Stimulated activated CD4-positive, alpha-beta T cell treated with anti-CD3 and anti-CD28 coated beads, Interleukin-12 subunit alpha, Interleukin-12 subunit beta, amount 100 ng/mL, for 24 hours (primary cell): ENCODE measurements around the gene TPR.

Experiments used
- DNase-seq, 2 experiments: peaks; one replicate each; pipeline ENCODE4 v3.0.0-alpha.2; 2020; ENCODE audit warnings: low read depth in 2 of 2

TPR gene

DNA sequence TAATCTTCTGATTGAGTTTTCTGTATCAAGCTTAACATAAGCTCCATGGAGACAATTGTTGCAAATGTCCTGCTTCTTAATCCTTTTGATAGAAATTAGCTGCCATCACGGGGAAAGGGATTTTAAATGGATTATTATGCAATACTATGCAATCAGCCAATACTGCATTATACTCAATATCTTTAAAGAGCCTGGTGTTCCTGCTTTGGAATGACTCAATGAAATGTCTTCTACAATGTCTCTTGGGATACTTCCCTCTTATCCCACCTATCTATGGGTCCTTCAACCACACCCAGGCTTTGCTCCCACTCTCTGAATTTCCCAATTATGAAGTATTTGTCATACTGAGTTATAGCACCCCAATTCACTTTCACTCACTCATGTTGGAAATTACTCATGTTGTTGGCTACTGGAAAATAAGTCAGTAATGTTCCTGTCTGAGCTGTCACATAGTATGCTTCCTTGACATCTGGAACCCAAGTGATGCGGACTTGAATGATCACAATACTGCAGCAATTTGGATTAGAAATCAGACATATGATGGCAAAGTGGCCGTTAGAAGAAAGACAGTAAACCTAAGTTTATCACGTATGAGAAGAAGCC is 85.0 kb downstream of the TPR start:
- DNase-seq, result no peak

DNA sequence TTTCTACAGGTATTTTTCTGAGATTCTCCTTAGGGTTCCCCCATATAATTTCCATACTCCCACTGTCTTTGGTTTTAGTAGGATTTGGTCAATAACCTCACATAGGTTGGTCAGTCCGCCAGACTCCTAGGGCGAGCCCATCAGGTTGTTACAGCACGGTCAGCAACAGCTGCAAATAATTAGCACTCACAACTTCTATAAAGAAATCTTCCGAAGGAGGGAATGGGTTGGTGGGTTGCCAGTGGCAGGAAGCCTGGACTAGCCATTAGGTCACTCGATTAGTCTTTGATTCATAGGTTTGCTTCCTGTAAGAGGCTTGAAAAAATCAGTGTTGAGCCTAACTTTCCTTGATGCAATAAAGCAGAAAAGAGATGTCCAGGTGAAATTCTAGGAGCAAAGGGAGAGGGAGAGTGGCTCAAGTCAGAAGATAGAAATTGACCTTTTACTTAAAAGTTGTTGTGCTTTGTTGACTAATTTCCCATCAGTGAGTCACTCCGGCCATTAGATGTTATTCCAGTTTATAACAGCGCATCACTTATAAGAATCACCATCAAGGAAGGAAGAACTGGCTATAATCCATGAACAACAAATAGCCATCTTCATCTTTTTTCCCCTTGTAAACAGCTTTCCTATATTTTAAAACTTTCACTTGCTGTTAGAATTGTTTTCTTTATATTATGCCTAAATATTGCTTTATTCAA is 88.3 kb downstream of the TPR start:
- DNase-seq, result no peak

DNA sequence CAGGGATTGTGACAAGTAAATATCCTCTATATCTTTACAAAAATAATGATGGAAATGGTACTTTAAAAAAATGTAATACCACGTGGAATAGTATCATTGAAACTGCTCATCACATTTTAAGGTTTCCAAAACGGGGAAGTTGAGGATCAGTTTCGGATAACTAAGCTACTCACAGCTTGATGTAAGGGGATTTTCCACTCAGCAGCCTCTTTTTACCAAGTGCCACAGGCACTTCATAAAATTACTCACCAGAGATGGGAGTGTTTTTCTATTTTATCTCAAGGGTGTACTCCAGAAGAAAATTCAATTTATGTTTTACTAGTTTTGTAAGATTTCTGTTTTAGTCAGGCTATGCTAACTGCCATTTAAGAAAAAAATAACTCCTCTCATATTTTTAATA is 91.7 kb downstream of the TPR start:
- no peak for DNase-seq

DNA sequence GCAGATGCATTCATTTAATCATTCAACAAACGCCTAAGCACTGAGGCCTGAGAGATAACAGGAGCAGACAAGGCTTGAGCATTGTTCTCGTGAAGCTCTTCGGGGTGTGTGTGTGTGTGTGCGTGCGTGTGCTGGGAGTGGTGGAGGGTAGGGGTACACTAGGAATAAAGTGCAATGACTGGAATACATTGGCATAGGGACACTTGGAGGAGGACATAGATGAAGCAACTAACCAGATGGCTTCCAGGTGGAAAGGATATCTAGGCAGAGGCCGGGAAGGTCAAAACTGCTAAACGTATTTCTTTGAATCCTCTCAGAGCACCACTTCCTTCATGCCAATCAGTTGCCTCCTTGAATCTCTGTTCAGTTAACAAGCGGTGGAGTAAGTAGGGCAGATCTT is 92.6 kb downstream of the TPR start:
- DNase-seq, result no peak

DNA sequence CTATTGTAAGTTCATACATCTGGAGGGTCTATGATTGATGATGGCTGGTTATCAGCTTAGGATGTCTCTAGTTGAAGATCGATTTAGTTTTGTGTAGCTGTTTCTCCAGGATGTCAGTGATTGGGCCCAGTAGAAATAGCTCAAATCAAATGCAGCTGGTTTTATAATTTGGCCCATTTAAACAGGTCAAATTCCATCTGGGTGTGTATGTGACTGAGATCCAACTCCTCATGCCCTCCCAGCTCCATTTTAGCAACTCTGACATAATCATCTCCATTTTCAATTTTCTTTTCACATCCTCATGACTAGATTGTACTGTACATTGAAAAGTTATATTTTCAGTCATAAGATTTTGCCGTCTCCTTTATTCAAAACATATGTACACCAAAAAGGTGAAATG is 99.2 kb downstream of the TPR start:
- DNase-seq, result no peak

DNA sequence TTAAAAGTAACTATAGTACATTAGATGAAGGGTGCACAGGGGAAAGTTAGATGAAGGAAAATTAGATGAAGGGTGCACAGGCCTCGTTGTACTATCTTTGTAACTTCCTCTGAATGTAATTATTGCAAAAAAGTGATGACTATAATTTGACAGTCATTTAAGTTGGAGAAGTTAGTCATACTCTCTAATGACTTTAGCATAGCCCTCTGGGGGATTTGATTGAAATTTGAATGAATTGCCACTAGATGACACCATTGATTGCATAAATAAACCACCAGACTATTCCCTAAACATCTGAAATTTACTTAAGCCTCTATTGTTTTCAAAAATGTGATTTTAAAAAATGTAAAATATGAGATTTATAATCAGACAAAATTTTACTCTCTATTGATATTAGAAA is 102.6 kb downstream of the TPR start:
- no peak for DNase-seq

DNA sequence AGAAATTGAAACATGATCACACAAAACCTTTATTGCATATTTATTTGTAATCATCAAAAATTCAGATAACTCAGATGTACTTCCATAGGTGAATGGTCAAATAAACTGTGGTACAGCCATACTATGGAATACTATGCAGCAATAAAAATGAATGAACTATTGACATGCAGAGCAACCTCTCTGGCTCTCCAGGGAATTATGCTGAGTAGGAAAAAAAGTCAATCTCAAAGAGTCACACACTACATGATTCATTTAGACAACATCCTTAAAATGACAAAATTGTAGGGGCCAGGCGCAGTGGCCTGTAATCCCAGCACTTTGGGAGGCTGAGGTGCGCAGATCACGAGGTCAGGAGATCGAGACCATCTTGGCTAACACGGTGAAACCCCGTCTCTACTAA is 104.0 kb downstream of the TPR start:
- no peak for DNase-seq
